Heart right ventricle (tissue), 16 donors: ENCODE data around the gene SIRT7. TPM values are rescaled to one million over a fixed set of nuclear protein-coding genes. Genes with fewer than 3 reads are reported as not detected.
A peak's percentile ranks its signal among the peaks of the same experiment; 100 is the strongest.

Experiments
- ATAC-seq, 8 donors: fragments of 200-7000 bp; cut with Tn5 transposase; one replicate each; pipeline ENCODE4 v1.9.1; 2020; ENCODE audit warnings: mild to moderate bottlenecking in 8 of 8, moderate library complexity in 8 of 8, moderate number of reproducible peaks in 1 of 8
- DNase-seq, 2 donors: peaks; one replicate each; pipeline ENCODE4 v3.0.0-alpha.2; 2020
- H3K27ac ChIP-seq, 10 donors: fragments of 200-600 bp; sonication (generic) in 2 of 10; one replicate each; pipeline versions ENCODE4 v1.5.0 to v1.8.0; 2020 to 2022; ENCODE audit warnings: mild to moderate bottlenecking in 3 of 10
- H3K27me3 ChIP-seq, 7 donors: fragments of 200-600 bp; one replicate each; pipeline ENCODE4 v1.8.0; 2021 to 2022; ENCODE audit warnings: mild to moderate bottlenecking in 2 of 7
- H3K36me3 ChIP-seq, 9 donors: fragments of 200-600 bp; sonication (generic) in 1 of 9; one replicate each; pipeline versions ENCODE4 v1.5.0 to v1.8.0; 2020 to 2022; ENCODE audit warnings: mild to moderate bottlenecking in 2 of 9
- H3K4me1 ChIP-seq, 9 donors: fragments of 200-600 bp; sonication (generic) in 1 of 9; one replicate each; pipeline versions ENCODE4 v1.5.0 to v1.8.0; 2020 to 2022; ENCODE audit warnings: mild to moderate bottlenecking in 4 of 9
- H3K4me3 ChIP-seq, 10 donors: fragments of 200-600 bp; sonication (generic) in 2 of 10; one replicate each; pipeline versions ENCODE4 v1.5.0 to v1.8.0; 2020 to 2022; ENCODE audit warnings: mild to moderate bottlenecking in 7 of 10, moderate library complexity in 2 of 10
- H3K9me3 ChIP-seq, 11 donors: fragments of 200-600 bp in 10 of 11; sonication (generic) in 2 of 11; one replicate each; pipeline versions ENCODE4 v1.5.0 to v1.8.0; 2013 to 2022; ENCODE audit warnings: mild to moderate bottlenecking in 2 of 11, control low read depth in 1 of 11, moderate library complexity in 1 of 11
- CTCF ChIP-seq, 9 donors: fragments of 200-600 bp; sonication (generic) in 2 of 9; IDR thresholded peaks; one replicate each; pipeline versions ENCODE4 v1.5.0 to v1.8.0; 2021 to 2022; ENCODE audit warnings: antibody characterized with exemption in 9 of 9, mild to moderate bottlenecking in 5 of 9, moderate library complexity in 1 of 9
- WGBS, 2 donors: extraction: QIAGEN DNeasy Blood & Tissue Kit; methylation state at CpG; one replicate each; pipeline ENCODE4 v1.1.7; 2013; ENCODE audit warnings: inconsistent platforms in 1 of 2; 5-methylcytosine and 5-hydroxymethylcytosine counted together
- intact Hi-C, 10 donors: fragments of 100-400 bp; cut with DNase I; formaldehyde crosslinking; loops; one replicate each; pipeline versions ENCODE4 v1.11.1 to v1.14.2; 2022
- polyA plus RNA-seq, 2 donors: library from polyadenylated mRNA; stranded (reverse); fragments of 200-250 nt; gene quantifications; one replicate each; pipeline ENCODE4 v1.2.3, GENCODE V29; 2013
- total RNA-seq, 10 donors: library from RNA; stranded (reverse); fragmentation: NEBNext Ultra II Directional in 3 of 10; extraction: Animal tissue kit (Norgen Biotek cat#: 25700) in 3 of 10; gene quantifications; one replicate each; pipeline versions ENCODE4 v1.2.1 to v1.2.4, GENCODE V29; 2021 to 2023
- donor health status: Arrhythmogenic right ventricular cardiomyopathy.
- donor health status: ischemic (EF 13 %, LVEDD 7.1; RV severe dilation, severe dysfunction).
- donor health status: healthy with polysubstance abuse.
- donor health status: DM: no; HTN: yes; CAD: no.
- donor health status: DM: no; HTN: no; CAD: no.
- donor health status: ischemic (EF 25% LVEDD 6.9; RV normal size, moderate dysfunction).
- donor health status: ischemic (EF 25% LVEDD 5.7; RV mildly dilated, moderate dysfunction).
- donor health status: healthy.
- donor health status: DM: yes; HTN: yes; CAD: no.
- donor health status: Ischemic cardiomyopathy.
- donor health status: ischemic (EF 35%, LVEDD 5.7; RV mildly dilated, moderate dysfunction).
- donor health status: nonischemic (EF 11% LVEDD 7.7; RV severe dilation, severe dysfunction).
- donor health status: DM: yes; HTN: yes; CAD: no.
- donor health status: PGD.
- donor health status: ischemic (EF 29% LVEDD 5.4; RV normal size, mild dysfunction).
- donor health status: nonischemic (EF 23%, LVEDD 6.1; RV moderate dilation, normal function).

The SIRT7 gene
- total and polyA plus RNA-seq, 12 donors: 4.4 to 15.7 (median 6.2) TPM

GRCh38 chr17:81913394-81914102, 4.4 kb downstream of the SIRT7 start:
- DNase-seq (no peak), ATAC-seq (no peak)
- H3K9me3 ChIP-seq: no peaks in the 10 kb centered on the region
- no peak for TF ChIP-seq CTCF (IDR thresholded peaks at IDR 0.05)
- peaks cover 0 to 46% (median 31%) of the 10 kb centered on the region in 9 donors for H3K36me3 ChIP-seq
- H3K4me3 ChIP-seq: no peak overlapping the region
- WGBS, 2 donors: 94 to 95% methylated on average over 31 of the region's 31 CpGs
- intact Hi-C loops: no loop called here
- H3K27me3 ChIP-seq: no peaks in the 10 kb centered on the region
- H3K27ac ChIP-seq: no peak overlapping the region
- H3K4me1 ChIP-seq: peaks cover 17 to 50% (median 39%) of the 10 kb centered on the region in 9 donors

- ATAC-seq (no peak), DNase-seq (no peak)
- intact Hi-C loops: no loop called here
- TF ChIP-seq CTCF (IDR thresholded peaks at IDR 0.05): no peak
- Histone ChIP-seq H3K4me1 (peaks cover 17 to 44% (median 34%) of the 10 kb centered on the region in 9 donors), H3K36me3 (peaks cover 0 to 54% (median 32%) of the 10 kb centered on the region in 9 donors), H3K27ac (no peak overlapping the region), H3K27me3 (no peaks in the 10 kb centered on the region), H3K4me3 (no peak overlapping the region), H3K9me3 (no peaks in the 10 kb centered on the region)
- WGBS, 2 donors: 92 to 93% methylated on average over 32 of the region's 32 CpGs
These were observed 5.3 kb downstream of the SIRT7 start for GRCh38 chr17:81912441-81913309.

GRCh38 chr17:81911969-81912368, 6.0 kb downstream of the SIRT7 start:
- Histone ChIP-seq H3K27me3 (no peaks in the 10 kb centered on the region), H3K4me1 (peaks cover 14 to 38% (median 27%) of the 10 kb centered on the region in 9 donors), H3K4me3 (peak overlapping the region in 5 of 10 donors; percentile 17 to 48 (median 34)), H3K27ac (peak overlapping the region in 2 of 10 donors; percentile 47 to 48), H3K36me3 (peaks cover 0 to 61% (median 32%) of the 10 kb centered on the region in 9 donors), H3K9me3 (no peaks in the 10 kb centered on the region)
- ATAC-seq (no peak), DNase-seq (no peak)
- TF ChIP-seq CTCF (IDR thresholded peaks at IDR 0.05): no peak
- intact Hi-C loops: no loop called here
- WGBS, 2 donors: 90% methylated on average over 19 of the region's 19 CpGs

- no peak for TF ChIP-seq CTCF (IDR thresholded peaks at IDR 0.05)
These were observed 6.6 kb downstream of the SIRT7 start, which contains the start of gene PCYT2 for GRCh38 chr17:81911277-81911961. Gene PCYT2 (minus strand): TSS chr17:81911399. CDS start chr17:81911355, 44 bp downstream.

More at GRCh38 chr17:81911277-81911961, 6.6 kb downstream of the SIRT7 start, which contains the start of gene PCYT2:
- Histone ChIP-seq H3K4me1 (peaks cover 10 to 33% (median 23%) of the 10 kb centered on the region in 9 donors), H3K36me3 (peaks cover 0 to 66% (median 32%) of the 10 kb centered on the region in 9 donors), H3K4me3 (peak within 1 kb of the TSS; percentile 37 to 99 (median 76)), H3K27ac (peak within 1 kb of the TSS in 9 of 10 donors; percentile 52 to 84 (median 70)), H3K27me3 (no peaks in the 10 kb centered on the region), H3K9me3 (no peaks in the 10 kb centered on the region)
- WGBS, 2 donors: 3 to 5% methylated on average over 36 to 84 of the region's 84 CpGs
- intact Hi-C loops: no loop called here
- peak; percentile 89 to 92 for DNase-seq
- ATAC-seq: peak; percentile 85 to 96 (median 93)
